Mucosa of descending colon (tissue), 3 donors: ENCODE measurements around the gene CFAP45. TPM values are rescaled to one million over a fixed set of nuclear protein-coding genes. Genes with fewer than 3 reads are reported as not detected.

Experiments used
- ATAC-seq: fragments of 200-7000 bp; cut with Tn5 transposase; one replicate; pipeline ENCODE4 v1.9.1; 2020; ENCODE audit warnings: mild to moderate bottlenecking, moderate library complexity
- DNase-seq, 3 donors: peaks; one replicate each; pipeline ENCODE4 v3.0.0-alpha.2; 2020
- H3K36me3 ChIP-seq: fragments of 200-600 bp; one replicate; pipeline ENCODE4 v1.8.0; 2021; ENCODE audit warnings: low read depth, mild to moderate bottlenecking
- H3K4me1 ChIP-seq: fragments of 200-600 bp; one replicate; pipeline ENCODE4 v1.8.0; 2021; ENCODE audit warnings: low read depth, mild to moderate bottlenecking
- H3K4me3 ChIP-seq: fragments of 200-600 bp; one replicate; pipeline ENCODE4 v1.8.0; 2021; ENCODE audit warnings: mild to moderate bottlenecking
- H3K9me3 ChIP-seq: fragments of 200-600 bp; one replicate; pipeline ENCODE4 v1.8.0; 2021; ENCODE audit warnings: mild to moderate bottlenecking
- CTCF ChIP-seq: fragments of 200-600 bp; IDR thresholded peaks from one replicate; pipeline ENCODE4 v1.8.0; 2022; ENCODE audit warnings: antibody characterized with exemption, mild to moderate bottlenecking
- intact Hi-C, 2 donors: fragments of 100-400 bp; cut with DNase I in 1 of 2; cut with micrococcal nuclease in 1 of 2; formaldehyde crosslinking; loops; one replicate each; pipeline versions ENCODE4 v1.11.0 to v1.11.1; 2022; cut with DNase I, micrococcal nuclease
- total RNA-seq, 3 donors: library from RNA; stranded (reverse); fragmentation: NEBNext Ultra II Directional in 2 of 3; extraction: Animal tissue kit (Norgen Biotek cat#: 25700) in 2 of 3; gene quantifications; one replicate each; pipeline versions ENCODE4 v1.2.1 to v1.2.4, GENCODE V29; 2021 to 2023
- donor health status: DM: no; HTN: no; CAD: no; lungs with moderate emphysema.
- donor health status: DM: no; HTN: no; CAD: no.
- donor health status: DM: no; HTN: yes; CAD: no.

Gene CFAP45
- total RNA-seq, 3 donors from 2014 or later, result 0.36 to 0.57 TPM; not detected in 1

GRCh38 chr1:159919236-159919865, 19.4 kb upstream of the CFAP45 start:
- no peak overlapping the region for H3K4me3 ChIP-seq
- no peaks in the 10 kb centered on the region for H3K9me3 ChIP-seq
- peaks cover 44% of the 10 kb centered on the region for H3K4me1 ChIP-seq
- DNase-seq (peak in 1 of 3 donors; percentile 8), ATAC-seq (no peak)
- intact Hi-C loops, result no loop called here
- TF ChIP-seq CTCF, result no peak
- no peaks in the 10 kb centered on the region for H3K36me3 ChIP-seq

- TF ChIP-seq CTCF, result no peak
- Histone ChIP-seq H3K4me1 (peaks cover 48% of the 10 kb centered on the region), H3K36me3 (no peaks in the 10 kb centered on the region), H3K9me3 (no peaks in the 10 kb centered on the region), H3K4me3 (no peak overlapping the region)
- no peak for ATAC-seq
- intact Hi-C loops, result no loop called here
- no peak for DNase-seq
These were observed 18.6 kb upstream of the CFAP45 start for GRCh38 chr1:159918352-159919200.

GRCh38 chr1:159917533-159918351, 17.8 kb upstream of the CFAP45 start:
- no peaks in the 10 kb centered on the region for H3K9me3 ChIP-seq
- intact Hi-C loops, result no loop called here
- ATAC-seq (no peak), DNase-seq (no peak)
- no peak overlapping the region for H3K4me3 ChIP-seq
- peaks cover 55% of the 10 kb centered on the region for H3K4me1 ChIP-seq
- H3K36me3 ChIP-seq, result no peaks in the 10 kb centered on the region
- TF ChIP-seq CTCF, result no peak

- TF ChIP-seq CTCF, result no peak
- no peaks in the 10 kb centered on the region for H3K36me3 ChIP-seq
- H3K4me3 ChIP-seq, result no peak overlapping the region
- intact Hi-C loops, result no loop called here
- peak; percentile 23 for ATAC-seq
- H3K9me3 ChIP-seq, result no peaks in the 10 kb centered on the region
- no peak for DNase-seq
- H3K4me1 ChIP-seq, result peaks cover 48% of the 10 kb centered on the region
These were observed 16.5 kb upstream of the CFAP45 start for GRCh38 chr1:159916242-159917051.
